ENCODE results near the gene PLPPR1. TPM values are rescaled to one million over a fixed set of nuclear protein-coding genes. Genes with fewer than 3 reads are reported as not detected.

Gene PLPPR1
- 0.21 TPM in 1 of 2 replicates, not detected in the other for total RNA-seq

DNA sequence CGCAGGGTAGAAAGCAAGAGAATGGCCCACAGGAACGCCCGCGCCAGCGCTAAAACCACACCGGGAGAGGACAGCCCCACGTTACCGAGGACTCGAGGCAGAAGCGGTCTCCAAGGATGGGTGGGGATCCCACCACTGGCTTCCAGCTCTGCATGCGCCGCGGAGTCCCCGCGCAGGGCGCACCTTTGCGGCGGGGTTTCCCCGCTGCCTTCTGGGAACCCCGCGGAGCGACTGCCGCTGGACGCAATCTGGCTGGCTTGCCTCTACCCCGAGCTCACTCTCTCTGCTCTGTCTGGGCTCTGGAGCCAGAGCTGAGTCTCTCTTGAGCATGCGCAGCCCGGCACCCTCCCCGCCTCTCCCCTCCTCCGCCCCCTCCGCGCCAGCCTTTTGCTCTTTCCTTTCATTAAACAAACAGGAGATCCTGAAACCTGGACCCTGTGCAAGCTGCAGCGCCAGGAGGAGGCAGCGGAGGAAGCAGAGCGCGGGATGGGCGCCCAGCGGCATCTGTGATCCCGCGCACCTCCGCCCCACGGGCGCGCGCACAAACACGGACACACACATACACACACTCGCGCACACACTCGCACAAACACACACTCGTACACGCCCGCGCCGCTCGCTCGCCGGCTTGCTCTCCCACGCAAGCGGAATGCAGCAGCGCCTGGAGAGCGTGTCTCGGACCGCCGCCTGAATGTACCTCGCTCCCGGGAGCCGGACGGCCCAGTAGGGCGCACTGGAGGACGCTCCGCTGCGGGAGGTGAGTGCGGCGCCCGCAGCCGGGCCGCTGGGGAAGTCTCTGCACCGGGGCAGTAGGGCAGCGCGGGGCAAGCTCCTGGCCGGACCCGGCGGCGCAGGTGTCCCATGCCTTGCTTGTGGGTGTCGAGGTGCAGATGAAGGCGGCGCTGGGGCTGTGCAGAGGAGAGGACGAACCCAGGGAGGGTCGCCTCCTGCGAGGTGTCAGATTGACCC lies at the start of gene PLPPR1:
Gene PLPPR1, plus strand, starts transcription at position 382 of the 969 bp plus-strand sequence.

Measured in airway epithelial cell (primary cell).